Hepatocyte (in vitro differentiated cells): ENCODE results near the gene DNAAF8.

ENCODE experiments used
- EZH2phosphoT487 ChIP-seq: fragments of 200-600 bp; sonication (generic); IDR thresholded peaks from one replicate; pipeline ENCODE4 v1.6.1; 2018; ENCODE audit warnings: antibody characterized with exemption, mild to moderate bottlenecking, low read depth, moderate library complexity; ENCODE audit not compliant: unreplicated experiment, severe bottlenecking
- TF ChIP-seq, protein P1 (sequence below): fragments of 200-600 bp; sonication (generic); IDR thresholded peaks from 2 replicates; pipeline ENCODE4 v1.5.1; 2016; ENCODE audit warnings: antibody characterized with exemption, mild to moderate bottlenecking; ENCODE audit not compliant: poor library complexity

DNA sequence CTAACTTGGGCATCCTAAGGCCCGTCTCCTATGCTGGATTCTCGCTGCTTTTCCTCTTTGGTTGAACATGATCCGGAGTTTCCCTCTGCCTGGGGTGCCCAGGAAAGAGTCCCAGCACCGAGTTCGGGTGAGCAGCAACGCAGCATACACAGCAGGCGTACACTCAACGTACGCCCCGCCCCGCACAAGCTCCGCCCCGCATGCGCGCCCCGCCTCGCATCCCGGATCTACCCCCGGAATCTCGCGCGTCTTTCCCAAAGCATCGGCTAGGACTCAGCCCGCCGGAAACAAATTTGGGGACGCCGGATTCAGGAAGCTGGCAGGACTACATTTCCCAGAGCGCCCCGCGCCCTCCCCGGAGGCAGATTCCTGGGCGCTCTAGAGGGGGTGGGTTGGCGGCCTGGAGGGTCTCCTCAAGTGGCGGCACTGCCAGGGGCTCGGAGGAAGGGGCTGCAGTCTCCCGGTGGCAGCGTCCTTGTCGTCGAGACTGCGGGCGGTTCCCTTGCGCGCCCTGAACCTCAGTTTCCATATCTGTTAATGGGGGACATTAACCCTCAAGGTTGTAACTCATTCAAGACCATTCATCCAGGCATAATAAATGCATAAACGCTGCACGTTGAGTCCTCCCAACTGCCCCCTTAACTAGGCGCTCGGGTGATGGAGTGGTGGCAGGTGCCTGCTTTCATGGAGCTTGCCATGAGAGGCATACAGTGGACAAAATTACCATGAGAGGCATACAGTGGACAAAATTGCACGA, 34.4 kb downstream of the DNAAF8 start:
- TF ChIP-seq, protein P1, sequence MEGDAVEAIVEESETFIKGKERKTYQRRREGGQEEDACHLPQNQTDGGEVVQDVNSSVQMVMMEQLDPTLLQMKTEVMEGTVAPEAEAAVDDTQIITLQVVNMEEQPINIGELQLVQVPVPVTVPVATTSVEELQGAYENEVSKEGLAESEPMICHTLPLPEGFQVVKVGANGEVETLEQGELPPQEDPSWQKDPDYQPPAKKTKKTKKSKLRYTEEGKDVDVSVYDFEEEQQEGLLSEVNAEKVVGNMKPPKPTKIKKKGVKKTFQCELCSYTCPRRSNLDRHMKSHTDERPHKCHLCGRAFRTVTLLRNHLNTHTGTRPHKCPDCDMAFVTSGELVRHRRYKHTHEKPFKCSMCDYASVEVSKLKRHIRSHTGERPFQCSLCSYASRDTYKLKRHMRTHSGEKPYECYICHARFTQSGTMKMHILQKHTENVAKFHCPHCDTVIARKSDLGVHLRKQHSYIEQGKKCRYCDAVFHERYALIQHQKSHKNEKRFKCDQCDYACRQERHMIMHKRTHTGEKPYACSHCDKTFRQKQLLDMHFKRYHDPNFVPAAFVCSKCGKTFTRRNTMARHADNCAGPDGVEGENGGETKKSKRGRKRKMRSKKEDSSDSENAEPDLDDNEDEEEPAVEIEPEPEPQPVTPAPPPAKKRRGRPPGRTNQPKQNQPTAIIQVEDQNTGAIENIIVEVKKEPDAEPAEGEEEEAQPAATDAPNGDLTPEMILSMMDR: no peak
- TF ChIP-seq EZH2phosphoT487: no peak
